AG09319 (cell line): ENCODE data around the gene CHRNG.

Experiments
- DNase-seq: peaks from one replicate; pipeline ENCODE4 v3.0.0-alpha.2; 2010; ENCODE audit warnings: low read depth; ENCODE audit errors: extremely low read depth
- CTCF ChIP-seq: IDR thresholded peaks from 2 replicates; pipeline ENCODE4 v1.5.1; 2011; ENCODE audit warnings: low read depth, mild to moderate bottlenecking, inconsistent platforms, low read length, moderate library complexity

CHRNG gene

GRCh38 chr2:232494542-232494941 lies 45.0 kb upstream of the CHRNG start:
- DNase-seq = no peak
- no peak for TF ChIP-seq CTCF

GRCh38 chr2:232495292-232495691 lies 44.2 kb upstream of the CHRNG start:
- no peak for DNase-seq
- no peak for TF ChIP-seq CTCF

GRCh38 chr2:232496501-232497270 lies 42.8 kb upstream of the CHRNG start:
- DNase-seq = no peak
- TF ChIP-seq CTCF = no peak

GRCh38 chr2:232497348-232497747 lies 42.1 kb upstream of the CHRNG start:
- no peak for DNase-seq

GRCh38 chr2:232498452-232498851 lies 41.0 kb upstream of the CHRNG start:
- DNase-seq = no peak
- TF ChIP-seq CTCF = no peak

More at GRCh38 chr2:232497348-232497747, 42.1 kb upstream of the CHRNG start:
- TF ChIP-seq CTCF = no peak

- DNase-seq = no peak
- TF ChIP-seq CTCF = no peak
Observed at GRCh38 chr2:232501331-232501771, 38.1 kb upstream of the CHRNG start.

- DNase-seq = no peak
- TF ChIP-seq CTCF = no peak
Observed at GRCh38 chr2:232501794-232502390, 37.6 kb upstream of the CHRNG start.
